Lower lobe of right lung (tissue), 2 donors: ENCODE measurements around the gene KDM7A. TPM values are rescaled to one million over a fixed set of nuclear protein-coding genes. Genes with fewer than 3 reads are reported as not detected.

ENCODE experiments used
- ATAC-seq, 2 donors: fragments of 200-7000 bp; cut with Tn5 transposase; one replicate each; pipeline ENCODE4 v1.9.1; 2020 to 2022; ENCODE audit warnings: mild to moderate bottlenecking in 2 of 2, moderate library complexity in 2 of 2
- DNase-seq: peaks from one replicate; pipeline ENCODE4 v3.0.0-alpha.2; 2020
- H3K27ac ChIP-seq: fragments of 200-600 bp; one replicate; pipeline ENCODE4 v1.8.0; 2022
- H3K27me3 ChIP-seq: fragments of 200-600 bp; one replicate; pipeline ENCODE4 v1.8.0; 2022; ENCODE audit warnings: low read depth
- H3K36me3 ChIP-seq: fragments of 200-600 bp; one replicate; pipeline ENCODE4 v1.8.0; 2022; ENCODE audit warnings: mild to moderate bottlenecking
- H3K4me1 ChIP-seq: fragments of 200-600 bp; one replicate; pipeline ENCODE4 v1.8.0; 2022
- H3K4me3 ChIP-seq: fragments of 200-600 bp; one replicate; pipeline ENCODE4 v1.8.0; 2022; ENCODE audit warnings: mild to moderate bottlenecking
- H3K9me3 ChIP-seq: fragments of 200-600 bp; one replicate; pipeline ENCODE4 v1.8.0; 2022
- intact Hi-C: fragments of 100-400 bp; cut with DNase I; formaldehyde crosslinking; loops from one replicate; pipeline ENCODE4 v1.11.0; 2022
- total RNA-seq: library from RNA; stranded (reverse); fragmentation: NEBNext Ultra II Directional; extraction: Animal tissue kit (Norgen Biotek cat#: 25700); gene quantifications from one replicate; pipeline ENCODE4 v1.2.1, GENCODE V29; 2021
- TF ChIP-seq, protein P1 (sequence below): fragments of 200-600 bp; IDR thresholded peaks from one replicate; pipeline ENCODE4 v1.8.0; 2022; ENCODE audit warnings: antibody characterized with exemption, mild to moderate bottlenecking
- donor health status: DM: no; HTN: yes; CAD: no; lungs with severe emphysema.

The KDM7A gene
- total RNA-seq, 1 donor from 2014 or later: 17.9 TPM

GRCh38 chr7:140061607-140061930 is 115.2 kb downstream of the KDM7A start:
- Histone ChIP-seq H3K4me3 (peak overlapping the region; percentile 82), H3K9me3 (peaks cover 7% of the 10 kb centered on the region), H3K4me1 (peaks cover 56% of the 10 kb centered on the region), H3K27ac (peak overlapping the region; percentile 95), H3K27me3 (no peaks in the 10 kb centered on the region), H3K36me3 (peaks cover 8% of the 10 kb centered on the region)
- TF ChIP-seq, protein P1, sequence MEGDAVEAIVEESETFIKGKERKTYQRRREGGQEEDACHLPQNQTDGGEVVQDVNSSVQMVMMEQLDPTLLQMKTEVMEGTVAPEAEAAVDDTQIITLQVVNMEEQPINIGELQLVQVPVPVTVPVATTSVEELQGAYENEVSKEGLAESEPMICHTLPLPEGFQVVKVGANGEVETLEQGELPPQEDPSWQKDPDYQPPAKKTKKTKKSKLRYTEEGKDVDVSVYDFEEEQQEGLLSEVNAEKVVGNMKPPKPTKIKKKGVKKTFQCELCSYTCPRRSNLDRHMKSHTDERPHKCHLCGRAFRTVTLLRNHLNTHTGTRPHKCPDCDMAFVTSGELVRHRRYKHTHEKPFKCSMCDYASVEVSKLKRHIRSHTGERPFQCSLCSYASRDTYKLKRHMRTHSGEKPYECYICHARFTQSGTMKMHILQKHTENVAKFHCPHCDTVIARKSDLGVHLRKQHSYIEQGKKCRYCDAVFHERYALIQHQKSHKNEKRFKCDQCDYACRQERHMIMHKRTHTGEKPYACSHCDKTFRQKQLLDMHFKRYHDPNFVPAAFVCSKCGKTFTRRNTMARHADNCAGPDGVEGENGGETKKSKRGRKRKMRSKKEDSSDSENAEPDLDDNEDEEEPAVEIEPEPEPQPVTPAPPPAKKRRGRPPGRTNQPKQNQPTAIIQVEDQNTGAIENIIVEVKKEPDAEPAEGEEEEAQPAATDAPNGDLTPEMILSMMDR: no peak
- intact Hi-C loops: no loop called here
- DNase-seq (no peak), ATAC-seq (no peak)

DNA sequence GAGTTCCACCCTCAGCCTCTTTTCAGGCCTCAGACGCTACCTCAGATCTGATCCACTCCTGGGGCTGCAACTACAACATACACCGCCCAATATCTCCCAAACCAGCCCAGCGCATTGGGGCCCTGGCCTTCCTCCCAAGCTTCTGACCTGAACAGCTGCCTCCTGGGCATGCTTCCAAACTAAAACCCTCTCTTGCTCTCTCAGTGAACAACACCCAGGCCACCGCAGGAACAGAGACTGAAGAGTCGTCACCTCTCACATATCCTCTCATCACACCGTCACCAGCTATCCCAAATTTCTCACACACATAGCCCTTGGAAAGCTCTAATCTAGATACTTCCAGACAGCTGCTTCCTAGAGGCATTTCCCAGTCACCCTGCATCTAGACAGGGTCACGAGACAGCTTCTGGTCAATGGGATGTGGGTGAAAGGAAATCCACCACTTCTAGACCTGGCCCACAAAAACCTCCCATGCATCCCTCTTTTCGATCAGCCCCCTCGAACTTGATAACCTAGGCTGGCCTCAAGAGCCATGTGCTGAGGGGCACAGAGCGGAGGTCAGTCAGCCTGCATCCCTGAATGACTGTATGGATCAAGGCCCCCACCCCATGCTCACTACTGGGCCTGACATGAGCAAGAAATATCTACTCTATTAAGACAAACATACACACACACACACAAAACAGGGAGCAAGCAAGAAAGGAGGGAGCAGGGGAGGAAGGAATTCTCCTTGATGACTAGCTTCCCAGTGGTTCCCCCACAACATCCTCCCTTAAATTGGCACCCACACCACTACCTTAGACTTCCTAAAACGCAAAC is 115.8 kb downstream of the KDM7A start:
- Histone ChIP-seq H3K36me3 (peaks cover 14% of the 10 kb centered on the region), H3K4me1 (peaks cover 61% of the 10 kb centered on the region), H3K9me3 (peaks cover 1% of the 10 kb centered on the region), H3K27ac (peak overlapping the region; percentile 95), H3K27me3 (no peaks in the 10 kb centered on the region), H3K4me3 (peak overlapping the region; percentile 82)
- TF ChIP-seq, protein P1: no peak
- intact Hi-C loops: no loop called here
- DNase-seq (no peak), ATAC-seq (no peak)

DNA sequence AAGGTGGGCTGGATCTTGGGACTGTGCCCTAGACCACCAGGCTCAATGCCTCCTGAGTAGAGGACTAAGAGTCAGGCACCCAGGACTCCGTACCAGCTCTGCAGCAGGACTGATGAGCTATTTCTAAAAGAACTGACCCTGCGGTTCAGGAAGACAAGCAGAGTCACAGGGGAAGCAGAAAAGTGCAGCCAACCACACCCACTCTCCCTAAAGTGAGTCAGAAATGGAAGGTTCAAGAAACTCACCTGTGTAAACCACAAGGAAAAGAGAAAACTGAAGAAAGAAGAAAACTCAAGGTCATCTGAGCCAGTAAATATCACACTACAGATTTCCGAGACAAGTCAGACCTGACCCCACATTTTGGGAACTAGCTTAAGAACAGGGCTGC is 116.5 kb downstream of the KDM7A start:
- Histone ChIP-seq H3K27me3 (no peaks in the 10 kb centered on the region), H3K4me3 (peak overlapping the region; percentile 82), H3K9me3 (no peaks in the 10 kb centered on the region), H3K4me1 (peaks cover 61% of the 10 kb centered on the region), H3K27ac (peak overlapping the region; percentile 95), H3K36me3 (peaks cover 19% of the 10 kb centered on the region)
- TF ChIP-seq, protein P1: no peak
- DNase-seq: no peak
- intact Hi-C loops: no loop called here
- ATAC-seq: no peak

DNA sequence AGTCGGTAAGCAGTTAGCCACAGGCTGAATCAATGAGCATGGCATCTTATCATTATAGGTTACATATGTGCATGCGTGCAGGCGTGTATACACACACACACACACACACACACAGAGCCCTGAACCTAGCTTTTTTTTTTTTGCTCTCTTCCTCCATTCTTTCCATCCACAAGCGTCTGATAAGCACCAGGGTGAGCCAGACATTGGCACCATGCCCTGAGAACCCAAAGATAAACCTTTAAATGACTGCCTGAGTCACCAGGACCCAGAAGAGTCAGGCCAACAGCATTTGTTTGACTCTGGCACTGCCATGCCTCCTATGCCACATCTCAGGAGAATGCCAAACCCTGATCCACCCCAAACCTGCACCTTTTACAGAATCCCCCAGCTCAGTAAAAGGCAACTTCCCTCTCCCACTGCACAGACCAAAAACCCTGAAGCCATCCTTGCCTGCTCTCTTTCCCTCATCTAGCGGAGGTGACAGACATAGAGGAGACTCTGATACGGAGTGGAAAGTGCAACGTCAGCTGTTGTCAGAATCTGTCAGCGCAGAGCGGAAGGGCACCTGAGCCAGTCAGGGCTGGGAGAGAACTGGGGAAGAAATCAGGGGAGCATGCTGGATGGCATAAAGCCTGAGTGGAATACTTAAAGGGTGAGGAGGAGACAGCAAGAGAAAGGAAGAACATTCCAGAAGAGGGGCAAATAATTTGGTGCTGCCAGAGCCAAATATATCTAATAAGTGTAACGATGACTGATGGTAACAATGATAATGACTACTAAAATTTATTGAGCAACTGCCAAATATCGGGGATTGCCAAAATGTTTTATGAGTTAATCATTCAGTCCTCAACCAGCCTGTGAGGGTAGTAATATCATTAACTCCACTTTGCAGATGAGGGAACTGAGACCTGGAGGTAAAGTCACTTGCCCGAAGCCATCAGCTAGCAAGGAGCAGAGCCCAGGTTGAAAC is 117.2 kb downstream of the KDM7A start:
- Histone ChIP-seq H3K27me3 (no peaks in the 10 kb centered on the region), H3K36me3 (peaks cover 23% of the 10 kb centered on the region), H3K4me1 (peaks cover 61% of the 10 kb centered on the region), H3K4me3 (no peak overlapping the region), H3K9me3 (no peaks in the 10 kb centered on the region), H3K27ac (peak overlapping the region; percentile 95)
- peak; percentile 61 for DNase-seq
- ATAC-seq: peak in 1 of 2 donors; percentile 41
- intact Hi-C loops: no loop called here
- TF ChIP-seq, protein P1: no peak

DNA sequence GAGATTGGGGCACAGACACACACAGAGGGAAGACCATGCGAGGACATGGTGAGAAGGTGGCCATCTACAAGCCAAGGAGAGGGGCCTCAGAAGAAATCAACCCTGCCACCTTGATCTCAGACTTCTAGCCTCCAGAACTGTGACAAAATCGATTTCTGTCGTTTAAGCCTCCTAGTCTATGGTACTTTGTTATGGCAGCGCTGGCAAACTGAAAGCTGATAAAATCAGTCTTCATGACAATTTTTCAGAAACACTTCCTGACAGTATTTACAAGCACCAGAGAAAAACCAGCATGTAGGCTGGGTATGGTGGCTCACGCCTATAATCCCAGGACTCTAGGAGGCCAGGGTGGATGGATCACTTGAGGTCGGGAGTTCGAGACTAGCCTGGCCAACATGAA is 118.3 kb downstream of the KDM7A start:
- TF ChIP-seq, protein P1: no peak
- Histone ChIP-seq H3K27ac (no peak overlapping the region), H3K36me3 (peaks cover 33% of the 10 kb centered on the region), H3K9me3 (no peaks in the 10 kb centered on the region), H3K4me1 (peaks cover 62% of the 10 kb centered on the region), H3K27me3 (no peaks in the 10 kb centered on the region), H3K4me3 (no peak overlapping the region)
- ATAC-seq (no peak), DNase-seq (no peak)
- intact Hi-C loops: no loop called here
